Measurements from ENCODE around the gene EIF2B5. TPM values are rescaled to one million over a fixed set of nuclear protein-coding genes. Genes with fewer than 3 reads are reported as not detected.

Gene EIF2B5
- polyA plus RNA-seq, 3 donors = 22.7 to 50.0 (median 24.1) TPM

- H3K79me2 ChIP-seq (ENCODE audit: insufficient read depth, low read length) = peaks cover 49% of the 10 kb centered on the region
- H3K9me3 ChIP-seq (replicated peaks in 1 of 2; ENCODE audit: control insufficient read depth in 1 of 2, insufficient read depth in 1 of 2, low read length in 2 of 2) = no peaks in the 10 kb centered on the region
- H3K9me3 Mint-ChIP-seq = no peaks in the 10 kb centered on the region
- H3K4me3 ChIP-seq (replicated peaks in 1 of 3; ENCODE audit: low read depth in 2 of 3, low read length in 3 of 3) = peak overlapping the region in 1 of 3 experiments; percentile 98
- H3K36me3 Mint-ChIP-seq = peaks cover 49 to 53% of the 10 kb centered on the region in 2 donors
- H3K27me3 Mint-ChIP-seq (ENCODE audit: low read depth in 3 of 3) = peaks cover 0 to under 1% (median 0%) of the 10 kb centered on the region in 3 donors
- peak overlapping the region in 1 of 2 donors; percentile 84 for H3K27ac ChIP-seq (ENCODE audit: low read depth in 1 of 2, low read length in 2 of 2)
- peaks cover 36% of the 10 kb centered on the region for H3K4me1 Mint-ChIP-seq
- peak overlapping the region; percentile 96 for H3K4me2 ChIP-seq (replicated peaks; ENCODE audit: extremely low read depth, low read length, poor library complexity, severe bottlenecking)
- H4K20me1 ChIP-seq (ENCODE audit: insufficient read depth, low read length) = peaks cover 40% of the 10 kb centered on the region
- 0% methylated on average over 1 of the region's 4 CpGs for WGBS (ENCODE audit: insufficient coverage)
- H3K36me3 ChIP-seq (replicated peaks in 1 of 2; ENCODE audit: control insufficient read depth in 1 of 2, insufficient read depth in 2 of 2, low read length in 2 of 2) = peaks cover 55 to 60% of the 10 kb centered on the region in 2 donors
- no peak overlapping the region for H3K9ac ChIP-seq (ENCODE audit: insufficient read depth, low read length, poor library complexity, severe bottlenecking)
- no peak overlapping the region for H3K4me3 Mint-ChIP-seq
- H2AFZ ChIP-seq (ENCODE audit: insufficient read depth, low read depth, low read length, poor library complexity, severe bottlenecking) = no peak overlapping the region
- H3K4me1 ChIP-seq (ENCODE audit: control insufficient read depth in 1 of 2, insufficient read depth in 2 of 2, low read length in 2 of 2) = peaks cover 27 to 33% of the 10 kb centered on the region in 2 donors
- TF ChIP-seq, protein P1, sequence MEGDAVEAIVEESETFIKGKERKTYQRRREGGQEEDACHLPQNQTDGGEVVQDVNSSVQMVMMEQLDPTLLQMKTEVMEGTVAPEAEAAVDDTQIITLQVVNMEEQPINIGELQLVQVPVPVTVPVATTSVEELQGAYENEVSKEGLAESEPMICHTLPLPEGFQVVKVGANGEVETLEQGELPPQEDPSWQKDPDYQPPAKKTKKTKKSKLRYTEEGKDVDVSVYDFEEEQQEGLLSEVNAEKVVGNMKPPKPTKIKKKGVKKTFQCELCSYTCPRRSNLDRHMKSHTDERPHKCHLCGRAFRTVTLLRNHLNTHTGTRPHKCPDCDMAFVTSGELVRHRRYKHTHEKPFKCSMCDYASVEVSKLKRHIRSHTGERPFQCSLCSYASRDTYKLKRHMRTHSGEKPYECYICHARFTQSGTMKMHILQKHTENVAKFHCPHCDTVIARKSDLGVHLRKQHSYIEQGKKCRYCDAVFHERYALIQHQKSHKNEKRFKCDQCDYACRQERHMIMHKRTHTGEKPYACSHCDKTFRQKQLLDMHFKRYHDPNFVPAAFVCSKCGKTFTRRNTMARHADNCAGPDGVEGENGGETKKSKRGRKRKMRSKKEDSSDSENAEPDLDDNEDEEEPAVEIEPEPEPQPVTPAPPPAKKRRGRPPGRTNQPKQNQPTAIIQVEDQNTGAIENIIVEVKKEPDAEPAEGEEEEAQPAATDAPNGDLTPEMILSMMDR (IDR thresholded peaks at IDR 0.05) = no peak
- DNase-seq = no peak
- H3K27ac Mint-ChIP-seq = peak overlapping the region; percentile 57 to 86 (median 80)
- H3K27me3 ChIP-seq (ENCODE audit: control insufficient read depth in 2 of 2, insufficient read depth in 2 of 2, low read length in 2 of 2) = no peaks in the 10 kb centered on the region
- intact Hi-C loops (cut with micrococcal nuclease) = loop anchor here in 1 of 2 donors (5.0 kb wide), 1 partner anchor 155 kb away; no protein-coding TSS in a partner anchor
Measured at GRCh38 chr3:184177331-184177731, 42.2 kb downstream of the EIF2B5 start.

DNA sequence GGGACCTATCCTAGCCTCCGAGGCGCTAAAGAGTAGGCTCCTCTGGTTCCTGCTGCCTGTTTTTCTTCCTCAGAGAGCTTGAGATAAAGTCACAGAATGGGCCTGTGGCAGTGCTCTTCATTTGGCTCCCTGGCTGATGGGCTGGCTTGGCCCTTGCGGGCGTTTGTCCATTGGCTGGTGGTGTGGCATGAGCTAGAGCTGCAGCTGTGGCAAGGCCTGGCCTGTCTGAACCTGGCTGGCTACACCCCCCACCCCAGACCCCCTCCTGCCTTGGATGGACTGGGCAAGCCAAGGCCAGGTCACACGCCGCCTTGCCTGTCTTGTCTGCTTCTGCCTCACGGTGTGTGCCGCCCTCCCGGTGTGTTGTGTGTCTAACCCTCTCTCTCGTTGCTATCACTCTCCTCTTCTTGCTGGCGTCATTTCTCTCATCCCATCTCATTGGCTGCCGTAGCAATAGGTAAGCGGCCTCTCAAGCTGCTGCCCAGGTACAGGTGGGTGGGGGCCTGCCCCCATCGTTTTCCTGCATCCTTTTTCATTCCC, 42.7 kb downstream of the EIF2B5 start:
- Histone ChIP-seq H3K79me2 (ENCODE audit: insufficient read depth, low read length) (peaks cover 49% of the 10 kb centered on the region), H3K4me2 (replicated peaks; ENCODE audit: extremely low read depth, low read length, poor library complexity, severe bottlenecking) (no peak overlapping the region), H3K4me1 (ENCODE audit: control insufficient read depth in 1 of 2, insufficient read depth in 2 of 2, low read length in 2 of 2) (peaks cover 27 to 33% of the 10 kb centered on the region in 2 donors), H3K27ac (ENCODE audit: low read depth in 1 of 2, low read length in 2 of 2) (peak overlapping the region in 1 of 2 donors; percentile 84), H4K20me1 (ENCODE audit: insufficient read depth, low read length) (peaks cover 40% of the 10 kb centered on the region), H3K4me3 (replicated peaks in 1 of 3; ENCODE audit: low read depth in 2 of 3, low read length in 3 of 3) (no peak overlapping the region), H3K9me3 (replicated peaks in 1 of 2; ENCODE audit: control insufficient read depth in 1 of 2, insufficient read depth in 1 of 2, low read length in 2 of 2) (no peaks in the 10 kb centered on the region), H3K36me3 (replicated peaks in 1 of 2; ENCODE audit: control insufficient read depth in 1 of 2, insufficient read depth in 2 of 2, low read length in 2 of 2) (peaks cover 60% of the 10 kb centered on the region in 2 donors), H3K27me3 (ENCODE audit: control insufficient read depth in 2 of 2, insufficient read depth in 2 of 2, low read length in 2 of 2) (no peaks in the 10 kb centered on the region), H2AFZ (ENCODE audit: insufficient read depth, low read depth, low read length, poor library complexity, severe bottlenecking) (no peak overlapping the region), H3K9ac (ENCODE audit: insufficient read depth, low read length, poor library complexity, severe bottlenecking) (no peak overlapping the region)
- intact Hi-C loops (cut with micrococcal nuclease) = loop anchor here in 1 of 2 donors (5.0 kb wide), 1 partner anchor 156 kb away; no protein-coding TSS in a partner anchor
- H3K4me3 Mint-ChIP-seq = peak overlapping the region in 1 of 2 donors; percentile 37
- H3K4me1 Mint-ChIP-seq = peaks cover 36% of the 10 kb centered on the region
- H3K27me3 Mint-ChIP-seq (ENCODE audit: low read depth in 3 of 3) = no peaks in the 10 kb centered on the region
- TF ChIP-seq, protein P1 (IDR thresholded peaks at IDR 0.05) = no peak
- DNase-seq = no peak
- H3K27ac Mint-ChIP-seq = peak overlapping the region in 3 of 7 donors; percentile 30 to 77 (median 36)
- WGBS (ENCODE audit: insufficient coverage) = 98% methylated on average over 8 of the region's 14 CpGs
- no peaks in the 10 kb centered on the region for H3K9me3 Mint-ChIP-seq
- peaks cover 51 to 57% of the 10 kb centered on the region in 2 donors for H3K36me3 Mint-ChIP-seq
